ENCODE results near the gene DLGAP1.

The DLGAP1 gene

GRCh38 chr18:3863006-3863405, 592.1 kb downstream of the DLGAP1 start:
- H3K4me3 ChIP-seq (ENCODE audit: control insufficient read depth, low read depth, low read length) = no peak overlapping the region
- DNase-seq (ENCODE audit: low read depth) = no peak
- TF ChIP-seq CTCF (conservative IDR thresholded peaks at IDR 0.05; ENCODE audit: control insufficient read depth, insufficient read depth, low read depth, low read length) = no peak

GRCh38 chr18:3861495-3861894, 593.6 kb downstream of the DLGAP1 start:
- no peak overlapping the region for H3K4me3 ChIP-seq (ENCODE audit: control insufficient read depth, low read depth, low read length)
- TF ChIP-seq CTCF (conservative IDR thresholded peaks at IDR 0.05; ENCODE audit: control insufficient read depth, insufficient read depth, low read depth, low read length) = no peak
- DNase-seq (ENCODE audit: low read depth) = no peak

- no peak overlapping the region for H3K4me3 ChIP-seq (ENCODE audit: control insufficient read depth, low read depth, low read length)
- peak; percentile 90 for DNase-seq (ENCODE audit: low read depth)
- TF ChIP-seq CTCF (conservative IDR thresholded peaks at IDR 0.05; ENCODE audit: control insufficient read depth, insufficient read depth, low read depth, low read length) = no peak
These were observed 597.6 kb downstream of the DLGAP1 start for GRCh38 chr18:3857544-3857943.

GRCh38 chr18:3855966-3856365, 599.1 kb downstream of the DLGAP1 start:
- no peak for TF ChIP-seq CTCF (conservative IDR thresholded peaks at IDR 0.05; ENCODE audit: control insufficient read depth, insufficient read depth, low read depth, low read length)
- no peak for DNase-seq (ENCODE audit: low read depth)

GRCh38 chr18:3852321-3852720, 602.8 kb downstream of the DLGAP1 start:
- TF ChIP-seq CTCF (conservative IDR thresholded peaks at IDR 0.05; ENCODE audit: control insufficient read depth, insufficient read depth, low read depth, low read length) = no peak
- peak; percentile 22 for DNase-seq (ENCODE audit: low read depth)
- H3K4me3 ChIP-seq (ENCODE audit: control insufficient read depth, low read depth, low read length) = no peak overlapping the region

More at GRCh38 chr18:3855966-3856365, 599.1 kb downstream of the DLGAP1 start:
- H3K4me3 ChIP-seq (ENCODE audit: control insufficient read depth, low read depth, low read length) = no peak overlapping the region

GRCh38 chr18:3851159-3851558, 603.9 kb downstream of the DLGAP1 start:
- DNase-seq (ENCODE audit: low read depth) = peak; percentile 31
- TF ChIP-seq CTCF (conservative IDR thresholded peaks at IDR 0.05; ENCODE audit: control insufficient read depth, insufficient read depth, low read depth, low read length) = no peak

GRCh38 chr18:3848316-3848715, 606.8 kb downstream of the DLGAP1 start:
- peak; percentile 13 for DNase-seq (ENCODE audit: low read depth)
- no peak overlapping the region for H3K4me3 ChIP-seq (ENCODE audit: control insufficient read depth, low read depth, low read length)
- TF ChIP-seq CTCF (conservative IDR thresholded peaks at IDR 0.05; ENCODE audit: control insufficient read depth, insufficient read depth, low read depth, low read length) = no peak

More at GRCh38 chr18:3851159-3851558, 603.9 kb downstream of the DLGAP1 start:
- no peak overlapping the region for H3K4me3 ChIP-seq (ENCODE audit: control insufficient read depth, low read depth, low read length)
